Activated CD8-positive, alpha-beta T cell treated with anti-CD3 and anti-CD28 coated beads, Interleukin-2, amount 10 ng/mL, durations not matched to agents 7 days and 5 days (primary cell): ENCODE data around the gene TMEM19. TPM values are rescaled to one million over a fixed set of nuclear protein-coding genes. Genes with fewer than 3 reads are reported as not detected.

Experiments
- ATAC-seq: fragments of 150-1000 bp; cut with Tn5 transposase; one replicate; pipeline ENCODE4 v1.10.0; 2021; ENCODE audit warnings: moderate library complexity
- CTCF ChIA-PET: fragments of 350-600 bp; sonication (Branson Sonifier 250); formaldehyde crosslinking; loops from one replicate; lab custom pipeline; 2021; ENCODE audit warnings: antibody characterized with exemption; lab: Charles Lee
- POLR2A ChIA-PET: fragments of 350-600 bp; sonication (Branson Sonifier 250); formaldehyde crosslinking; loops from one replicate; lab custom pipeline; 2021; ENCODE audit warnings: antibody characterized with exemption; lab: Charles Lee
- DNase-seq: peaks from one replicate; pipeline ENCODE4 v3.0.0-alpha.2; 2020
- H3K27ac Mint-ChIP-seq: one replicate; pipeline ENCODE4 v1.8.0; 2021; ENCODE audit warnings: mild to moderate bottlenecking, mixed read lengths
- H3K27me3 Mint-ChIP-seq: one replicate; pipeline ENCODE4 v1.8.0; 2021; ENCODE audit warnings: low read depth, mixed read lengths
- H3K36me3 Mint-ChIP-seq: one replicate; pipeline ENCODE4 v1.8.0; 2021; ENCODE audit warnings: low read depth, mixed read lengths
- H3K4me1 Mint-ChIP-seq: one replicate; pipeline ENCODE4 v1.8.0; 2021; ENCODE audit warnings: low read depth, mixed read lengths
- H3K4me3 Mint-ChIP-seq: one replicate; pipeline ENCODE4 v1.8.0; 2021; ENCODE audit warnings: mild to moderate bottlenecking, mixed read lengths
- H3K9me3 Mint-ChIP-seq: one replicate; pipeline ENCODE4 v1.8.0; 2022; ENCODE audit warnings: mixed read lengths; ENCODE audit not compliant: insufficient read depth
- total RNA-seq, 2 experiments: library from RNA; stranded (reverse); gene quantifications; one replicate each; pipeline ENCODE4 v1.2.3, GENCODE V29; 2021

The TMEM19 gene
- total RNA-seq, result 10 to 100 TPM; 22.1 to 23.9 TPM

DNA sequence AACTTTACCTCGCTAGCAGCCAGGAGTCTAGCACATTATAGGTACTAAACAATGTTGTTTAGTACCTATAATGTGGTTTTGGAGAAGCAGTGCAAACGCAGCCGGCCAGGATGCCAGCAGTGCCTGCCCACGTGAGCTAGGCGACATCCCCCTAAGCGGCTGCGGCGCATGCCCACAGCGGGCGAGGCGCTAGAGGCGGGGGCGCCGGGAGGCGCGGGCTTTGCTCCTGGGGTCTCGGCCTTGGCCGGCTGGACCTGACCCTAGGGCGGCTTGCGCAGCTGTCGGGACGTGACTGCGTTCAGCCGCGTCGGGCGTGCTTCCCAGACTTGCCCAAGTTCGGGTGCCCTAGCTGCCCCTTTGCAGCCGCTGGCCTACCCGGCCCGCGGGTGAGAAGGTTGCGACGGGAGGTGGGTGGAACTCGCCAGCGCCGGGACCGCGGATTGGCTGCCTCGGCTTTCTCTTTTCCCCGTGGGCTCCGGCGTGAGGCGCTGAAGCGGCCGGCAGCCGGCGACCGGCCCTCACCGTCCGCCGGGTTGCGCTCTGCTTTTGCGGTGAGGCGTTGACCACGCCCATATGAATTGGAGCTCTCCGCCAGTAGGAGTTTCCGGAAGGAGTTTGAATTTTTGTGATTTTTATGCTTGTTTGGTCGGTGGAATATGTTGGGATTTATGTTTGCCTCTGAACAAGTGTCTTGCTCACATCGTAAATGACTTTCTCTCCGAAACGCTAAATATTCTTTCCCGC lies at the start of gene TMEM19:
TMEM19 (plus strand) TSS at position 169 of the 744 bp plus-strand sequence. CDS start 599 bp downstream, outside the sequence.
- Mint-ChIP-seq H3K9me3 (no peaks in the 10 kb centered on the region), H3K4me1 (peaks cover 30% of the 10 kb centered on the region), H3K36me3 (no peaks in the 10 kb centered on the region), H3K27me3 (no peaks in the 10 kb centered on the region), H3K27ac (peak within 1 kb of the TSS; percentile 95), H3K4me3 (peak within 1 kb of the TSS; percentile 92)
- CTCF ChIA-PET, result interaction anchor here (0.8 to 4.1 kb wide), 10 partner anchors 9 to 69 kb away, joined by 3 to 41 read pairs (median 8); partner anchors contain the start of genes RAB21, THAP2 and ZFC3H1
- peak; percentile 93 for ATAC-seq
- peak; percentile 86 for DNase-seq
- POLR2A ChIA-PET, result interaction anchor here (0.7 to 4.9 kb wide), 10 partner anchors 9 to 156 kb away, joined by 3 to 101 read pairs (median 4); partner anchors contain the start of genes RAB21, THAP2 and ZFC3H1

DNA sequence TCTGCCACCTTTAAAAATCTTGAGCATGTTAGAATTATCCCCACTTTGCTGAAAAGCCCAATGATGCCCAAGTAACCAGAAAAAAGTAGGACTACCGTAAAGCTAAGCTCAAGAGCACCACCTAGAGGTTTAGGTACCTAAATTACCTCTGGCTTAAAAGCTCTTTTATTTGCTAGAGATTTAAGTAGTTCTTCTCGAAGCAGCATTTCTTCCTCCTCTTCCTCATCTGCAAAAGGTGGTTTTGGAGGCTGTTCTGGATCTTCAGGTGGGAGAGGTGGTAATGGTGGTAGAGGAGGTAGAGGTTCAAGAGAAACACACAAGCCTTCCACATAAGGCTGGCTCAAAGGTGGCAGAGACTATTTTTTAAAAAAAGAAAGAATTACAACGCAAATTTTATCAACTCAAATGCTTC lies 49.2 kb upstream of the TMEM19 start:
- Mint-ChIP-seq H3K36me3 (peaks cover 58% of the 10 kb centered on the region), H3K27ac (peak overlapping the region; percentile 28), H3K4me1 (peaks cover 7% of the 10 kb centered on the region), H3K4me3 (no peak overlapping the region), H3K9me3 (no peaks in the 10 kb centered on the region), H3K27me3 (no peaks in the 10 kb centered on the region)
- POLR2A ChIA-PET, result interaction anchor here (0.7 to 2.4 kb wide), 3 partner anchors 11 to 50 kb away, joined by 3 to 11 read pairs (median 6); partner anchors contain the start of genes THAP2, TMEM19 and ZFC3H1
- CTCF ChIA-PET, result interaction anchor here (0.9 to 5.3 kb wide), 33 partner anchors 9 to 244 kb away, joined by 3 to 46 read pairs (median 5); partner anchors contain the start of genes RAB21, THAP2, TMEM19 and ZFC3H1
- peak; percentile 34 for DNase-seq
- peak; percentile 47 for ATAC-seq

DNA sequence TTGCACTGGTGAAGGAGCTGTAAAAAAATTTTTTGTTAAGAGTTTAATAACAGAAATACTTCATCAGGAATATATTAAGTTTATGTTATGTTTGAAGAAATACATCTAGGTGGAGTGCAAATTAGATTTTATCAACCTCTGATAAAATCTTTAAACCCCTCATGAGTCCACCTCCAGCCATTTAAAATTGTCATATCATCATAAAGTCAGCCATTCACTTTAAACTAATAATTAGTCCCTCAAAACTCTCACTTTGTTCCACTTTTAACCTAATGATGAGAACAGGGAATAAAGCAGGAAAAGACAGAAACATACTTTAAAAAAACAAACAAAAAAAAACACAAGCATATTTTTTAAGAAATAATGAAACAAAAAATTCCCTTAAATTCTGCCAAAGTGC lies 47.4 kb upstream of the TMEM19 start:
- peaks cover 7% of the 10 kb centered on the region for H3K4me1 Mint-ChIP-seq
- H3K9me3 Mint-ChIP-seq, result no peaks in the 10 kb centered on the region
- POLR2A ChIA-PET, result interaction anchor here (0.7 to 2.4 kb wide), 2 partner anchors 24 to 48 kb away, joined by 4 to 6 read pairs; partner anchors contain the start of gene TMEM19
- no peak overlapping the region for H3K27ac Mint-ChIP-seq
- no peak overlapping the region for H3K4me3 Mint-ChIP-seq
- no peak for ATAC-seq
- no peak for DNase-seq
- CTCF ChIA-PET, result interaction anchor here (1.0 to 5.3 kb wide), 4 partner anchors 11 to 223 kb away, joined by 3 to 46 read pairs (median 6); no protein-coding TSS in a partner anchor
- H3K36me3 Mint-ChIP-seq, result peaks cover 57% of the 10 kb centered on the region
- no peaks in the 10 kb centered on the region for H3K27me3 Mint-ChIP-seq

DNA sequence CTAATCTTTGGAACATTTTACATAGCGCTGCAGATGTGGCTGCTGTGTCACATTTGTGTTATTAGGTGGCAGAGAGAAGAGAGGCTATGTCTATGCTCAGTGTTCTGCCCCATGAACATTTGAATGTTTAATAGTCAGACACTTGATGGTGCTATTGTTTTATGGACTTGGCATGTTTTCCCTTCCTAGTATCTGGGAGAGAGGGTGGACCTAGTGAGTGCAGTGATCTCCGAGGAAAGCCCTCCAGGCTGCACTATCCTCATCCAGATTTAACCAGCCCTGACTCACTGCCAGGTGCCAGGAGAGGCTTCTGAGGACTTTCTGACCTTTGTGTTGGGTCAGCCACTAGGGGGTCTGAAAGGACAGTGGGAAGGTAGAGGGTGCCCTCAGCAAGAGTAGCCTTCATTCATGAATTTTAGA lies 46.5 kb upstream of the TMEM19 start:
- ChIA-PET CTCF (interaction anchor here (1.3 to 5.3 kb wide), 4 partner anchors 12 to 224 kb away, joined by 5 to 46 read pairs (median 8); no protein-coding TSS in a partner anchor), POLR2A (interaction anchor here (0.8 to 1.4 kb wide), 2 partner anchors 14 to 24 kb away, joined by 3 to 6 read pairs; partner anchors contain the start of gene ZFC3H1)
- peaks cover 61% of the 10 kb centered on the region for H3K36me3 Mint-ChIP-seq
- peaks cover 11% of the 10 kb centered on the region for H3K4me1 Mint-ChIP-seq
- no peak overlapping the region for H3K4me3 Mint-ChIP-seq
- H3K27me3 Mint-ChIP-seq, result no peaks in the 10 kb centered on the region
- H3K27ac Mint-ChIP-seq, result no peak overlapping the region
- ATAC-seq (peak; percentile 55), DNase-seq (no peak)
- no peaks in the 10 kb centered on the region for H3K9me3 Mint-ChIP-seq

DNA sequence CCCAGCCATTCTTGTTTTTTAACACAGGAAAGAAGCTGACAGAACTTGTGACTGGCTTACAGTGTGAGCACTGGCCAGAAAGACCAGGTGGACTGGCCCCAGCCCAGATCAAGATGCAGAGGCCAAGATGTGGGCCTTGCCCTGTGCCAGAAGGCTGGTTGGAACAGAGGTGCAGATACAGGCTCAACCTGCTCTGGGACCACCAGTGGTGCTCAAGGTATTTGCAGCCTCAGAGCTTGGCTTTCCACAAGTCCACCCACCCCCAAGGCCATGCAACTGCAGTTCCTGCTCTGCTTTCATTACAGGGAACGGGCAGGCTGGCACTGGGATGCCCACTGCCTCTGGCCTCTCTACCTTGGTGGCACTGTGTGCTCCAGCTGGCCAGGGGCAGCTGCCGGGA lies 45.6 kb upstream of the TMEM19 start:
- no peak overlapping the region for H3K4me3 Mint-ChIP-seq
- ATAC-seq, result no peak
- H3K9me3 Mint-ChIP-seq, result no peaks in the 10 kb centered on the region
- DNase-seq, result no peak
- no peaks in the 10 kb centered on the region for H3K27me3 Mint-ChIP-seq
- H3K36me3 Mint-ChIP-seq, result peaks cover 61% of the 10 kb centered on the region
- no peak overlapping the region for H3K27ac Mint-ChIP-seq
- peaks cover 14% of the 10 kb centered on the region for H3K4me1 Mint-ChIP-seq
- ChIA-PET POLR2A (interaction anchor here (0.8 to 1.4 kb wide), 2 partner anchors 13 to 23 kb away, joined by 3 to 6 read pairs; partner anchors contain the start of gene ZFC3H1), CTCF (interaction anchor here (0.9 to 5.3 kb wide), 3 partner anchors 13 to 109 kb away, joined by 3 to 46 read pairs (median 10); no protein-coding TSS in a partner anchor)

DNA sequence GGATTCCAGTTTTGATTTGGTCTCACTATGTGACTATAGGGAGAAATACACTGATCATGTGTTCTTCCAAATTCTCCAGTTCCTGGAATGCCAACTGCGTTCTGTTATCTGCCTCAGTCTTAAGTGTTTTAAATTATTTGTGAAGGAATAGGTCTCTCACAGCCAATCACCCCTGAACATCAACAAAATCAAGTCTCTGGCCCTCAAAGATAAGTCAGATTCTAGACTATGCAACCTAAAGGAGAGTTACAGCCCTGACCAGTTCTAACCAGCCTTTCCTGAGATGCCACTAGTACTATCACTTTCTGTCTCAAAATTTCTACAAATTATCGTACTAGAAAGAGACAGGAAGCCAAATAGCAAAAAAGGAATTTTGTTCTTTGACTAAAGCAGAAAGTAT lies 44.5 kb upstream of the TMEM19 start:
- no peak overlapping the region for H3K27ac Mint-ChIP-seq
- peaks cover 57% of the 10 kb centered on the region for H3K36me3 Mint-ChIP-seq
- ChIA-PET POLR2A (no interaction called here), CTCF (interaction anchor here (0.6 kb wide), 1 partner anchor 205 kb away, joined by 3 read pairs; no protein-coding TSS in a partner anchor)
- no peaks in the 10 kb centered on the region for H3K27me3 Mint-ChIP-seq
- no peaks in the 10 kb centered on the region for H3K9me3 Mint-ChIP-seq
- peaks cover 16% of the 10 kb centered on the region for H3K4me1 Mint-ChIP-seq
- H3K4me3 Mint-ChIP-seq, result no peak overlapping the region
- DNase-seq, result no peak
- ATAC-seq, result no peak

DNA sequence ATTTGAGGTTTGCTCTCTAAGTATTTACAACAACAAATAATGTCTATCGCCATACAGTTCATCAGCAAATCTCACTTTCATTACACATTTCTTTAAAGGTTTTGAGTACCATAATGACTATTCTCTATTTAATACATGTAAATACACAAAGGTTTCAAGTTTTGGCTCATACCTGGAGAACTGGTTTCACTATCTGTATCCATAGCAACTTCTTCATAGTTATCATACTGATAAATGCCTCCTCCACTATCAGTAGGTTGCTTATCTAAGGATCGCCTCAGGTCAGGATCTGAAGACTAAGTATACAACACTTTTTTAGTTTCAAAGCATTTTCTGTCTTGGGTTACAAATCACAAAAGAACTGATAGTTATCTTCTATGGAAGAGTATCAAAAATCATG lies 43.6 kb upstream of the TMEM19 start:
- ChIA-PET POLR2A (no interaction called here), CTCF (interaction anchor here (0.7 to 0.9 kb wide), 2 partner anchors 9 to 104 kb away, joined by 3 to 4 read pairs; no protein-coding TSS in a partner anchor)
- ATAC-seq, result no peak
- Mint-ChIP-seq H3K36me3 (peaks cover 61% of the 10 kb centered on the region), H3K9me3 (no peaks in the 10 kb centered on the region), H3K4me3 (no peak overlapping the region), H3K27ac (no peak overlapping the region), H3K4me1 (peaks cover 15% of the 10 kb centered on the region), H3K27me3 (no peaks in the 10 kb centered on the region)
- no peak for DNase-seq

DNA sequence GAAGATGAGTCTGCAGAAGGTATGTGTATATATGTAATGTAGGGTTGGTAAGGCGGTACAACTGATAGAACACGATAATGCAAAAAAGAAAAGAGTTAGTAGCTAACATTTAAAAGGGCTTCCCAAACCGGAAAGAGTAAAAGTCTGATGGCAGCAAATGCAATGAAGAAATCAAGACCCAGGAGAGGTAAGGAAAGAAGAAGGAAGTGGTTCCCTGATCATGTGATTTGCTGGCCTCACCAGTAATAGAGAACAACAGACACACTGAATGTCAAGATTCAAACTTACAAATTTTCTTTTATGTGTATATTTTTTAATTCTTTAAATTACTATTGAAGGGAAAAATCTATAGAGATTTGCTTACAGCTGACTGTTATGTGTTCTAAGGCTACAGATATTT lies 40.6 kb upstream of the TMEM19 start:
- CTCF ChIA-PET, result interaction anchor here (1.2 to 2.8 kb wide), 3 partner anchors 9 to 102 kb away, joined by 3 to 26 read pairs (median 7); no protein-coding TSS in a partner anchor
- DNase-seq (no peak), ATAC-seq (no peak)
- H3K4me3 Mint-ChIP-seq, result no peak overlapping the region
- no peaks in the 10 kb centered on the region for H3K9me3 Mint-ChIP-seq
- peaks cover 61% of the 10 kb centered on the region for H3K36me3 Mint-ChIP-seq
- H3K4me1 Mint-ChIP-seq, result peaks cover 15% of the 10 kb centered on the region
- peak overlapping the region; percentile 62 for H3K27ac Mint-ChIP-seq
- POLR2A ChIA-PET, result interaction anchor here (3.9 kb wide), 1 partner anchor 18 kb away, joined by 20 read pairs; the partner anchor contains the start of genes THAP2 and ZFC3H1
- H3K27me3 Mint-ChIP-seq, result no peaks in the 10 kb centered on the region

DNA sequence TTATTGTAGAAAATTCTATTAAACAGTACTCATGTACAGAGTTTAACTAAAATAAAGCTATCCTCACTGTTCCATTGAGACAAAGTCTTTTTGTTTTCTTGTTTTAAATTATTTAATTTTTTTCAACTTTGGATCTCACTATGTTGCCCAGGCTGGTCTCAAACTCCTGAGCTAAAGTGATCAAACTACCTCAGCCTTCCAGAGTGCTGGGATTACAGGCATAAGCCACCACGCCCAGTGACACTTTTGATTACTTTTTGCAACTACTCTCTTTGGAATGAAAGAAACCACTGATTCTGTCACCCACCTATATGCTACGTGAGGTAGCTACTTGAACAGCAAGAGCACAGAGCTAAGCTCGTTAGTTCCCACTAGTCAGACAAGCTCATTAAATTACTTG lies 39.4 kb upstream of the TMEM19 start:
- ATAC-seq, result no peak
- POLR2A ChIA-PET, result interaction anchor here (3.9 kb wide), 1 partner anchor 17 kb away, joined by 20 read pairs; the partner anchor contains the start of genes THAP2 and ZFC3H1
- no peak for DNase-seq
- Mint-ChIP-seq H3K4me1 (peaks cover 13% of the 10 kb centered on the region), H3K9me3 (no peaks in the 10 kb centered on the region), H3K36me3 (peaks cover 56% of the 10 kb centered on the region), H3K27me3 (no peaks in the 10 kb centered on the region), H3K4me3 (no peak overlapping the region), H3K27ac (no peak overlapping the region)
- CTCF ChIA-PET, result interaction anchor here (1.1 to 2.8 kb wide), 5 partner anchors 10 to 101 kb away, joined by 3 to 26 read pairs (median 4); no protein-coding TSS in a partner anchor

DNA sequence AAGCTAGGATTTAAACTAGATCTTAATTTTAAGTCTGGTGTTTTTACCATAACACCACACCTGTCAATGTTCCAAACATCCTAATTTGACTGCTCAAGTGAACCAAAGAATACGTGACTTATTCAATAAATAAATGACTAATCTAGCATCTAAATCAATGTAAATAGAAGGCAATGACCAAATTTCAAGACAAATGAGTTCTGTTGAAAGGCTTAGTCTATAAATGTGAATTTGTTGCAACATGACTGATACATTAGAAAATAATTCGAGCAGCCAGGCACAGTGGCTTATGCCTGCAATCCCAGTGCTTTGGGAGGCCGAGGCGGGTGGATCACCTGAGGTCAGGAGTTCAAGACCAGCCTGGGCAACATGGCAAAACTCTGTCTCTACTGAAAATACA lies 37.3 kb upstream of the TMEM19 start:
- DNase-seq (no peak), ATAC-seq (no peak)
- Mint-ChIP-seq H3K27ac (no peak overlapping the region), H3K27me3 (no peaks in the 10 kb centered on the region), H3K4me1 (peaks cover 12% of the 10 kb centered on the region), H3K9me3 (no peaks in the 10 kb centered on the region), H3K36me3 (peaks cover 43% of the 10 kb centered on the region), H3K4me3 (no peak overlapping the region)
- POLR2A ChIA-PET, result no interaction called here
- CTCF ChIA-PET, result interaction anchor here (1.1 to 4.7 kb wide), 4 partner anchors 9 to 98 kb away, joined by 3 to 30 read pairs (median 4); no protein-coding TSS in a partner anchor

DNA sequence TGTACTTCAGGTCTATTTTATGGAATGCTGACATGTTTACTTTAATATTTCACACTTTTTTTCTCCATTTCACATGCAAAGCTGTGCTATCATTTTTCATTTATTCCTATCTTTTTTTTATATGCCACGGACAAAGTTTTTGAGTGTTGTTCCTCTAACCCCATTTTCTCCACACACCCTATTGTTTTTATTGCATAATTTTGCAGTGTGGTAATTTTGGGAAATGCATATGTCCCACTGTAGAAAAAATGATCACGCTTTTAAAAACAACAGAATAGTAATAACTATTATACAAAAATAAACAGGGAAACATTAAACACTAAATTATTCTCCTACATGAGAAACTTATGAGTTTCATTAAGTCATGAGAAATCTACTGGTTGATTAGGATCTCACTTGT lies 36.5 kb upstream of the TMEM19 start:
- no peak for ATAC-seq
- H3K4me3 Mint-ChIP-seq, result no peak overlapping the region

More for the DNA sequence above, 36.5 kb upstream of the TMEM19 start:
- no peak for DNase-seq
- POLR2A ChIA-PET, result no interaction called here
- H3K4me1 Mint-ChIP-seq, result peaks cover 9% of the 10 kb centered on the region
- no peaks in the 10 kb centered on the region for H3K9me3 Mint-ChIP-seq
- H3K27me3 Mint-ChIP-seq, result no peaks in the 10 kb centered on the region
- CTCF ChIA-PET, result interaction anchor here (4.7 kb wide), 1 partner anchor 13 kb away, joined by 30 read pairs; no protein-coding TSS in a partner anchor
- peaks cover 35% of the 10 kb centered on the region for H3K36me3 Mint-ChIP-seq
- no peak overlapping the region for H3K27ac Mint-ChIP-seq
